HUES6 (cell line): ENCODE results near the gene ATP13A5.

Experiments
- H3K27ac ChIP-seq: 2 replicates; pipeline ENCODE4 v1.7.0; 2013; ENCODE audit warnings: low read depth, mild to moderate bottlenecking, low read length, inconsistent platforms
- H3K27me3 ChIP-seq: 2 replicates; pipeline ENCODE4 v1.6.1; 2013; ENCODE audit warnings: low read length; ENCODE audit not compliant: control insufficient read depth, insufficient read depth
- H3K36me3 ChIP-seq: 2 replicates; pipeline ENCODE4 v1.6.1; 2013; ENCODE audit warnings: low read length; ENCODE audit not compliant: control insufficient read depth, insufficient read depth
- H3K4me1 ChIP-seq: 2 replicates; pipeline ENCODE4 v1.6.1; 2013; ENCODE audit warnings: low read length; ENCODE audit not compliant: control insufficient read depth, insufficient read depth
- H3K4me3 ChIP-seq: 2 replicates; pipeline ENCODE4 v1.5.1; 2013; ENCODE audit warnings: low read depth, low read length
- H3K9ac ChIP-seq: one replicate; pipeline ENCODE4 v1.6.1; 2013; ENCODE audit warnings: mild to moderate bottlenecking, low read length
- H3K9me3 ChIP-seq: 2 replicates; pipeline ENCODE4 v1.6.1; 2013; ENCODE audit warnings: low read depth, low read length; ENCODE audit not compliant: control insufficient read depth, insufficient read depth

Gene ATP13A5

DNA sequence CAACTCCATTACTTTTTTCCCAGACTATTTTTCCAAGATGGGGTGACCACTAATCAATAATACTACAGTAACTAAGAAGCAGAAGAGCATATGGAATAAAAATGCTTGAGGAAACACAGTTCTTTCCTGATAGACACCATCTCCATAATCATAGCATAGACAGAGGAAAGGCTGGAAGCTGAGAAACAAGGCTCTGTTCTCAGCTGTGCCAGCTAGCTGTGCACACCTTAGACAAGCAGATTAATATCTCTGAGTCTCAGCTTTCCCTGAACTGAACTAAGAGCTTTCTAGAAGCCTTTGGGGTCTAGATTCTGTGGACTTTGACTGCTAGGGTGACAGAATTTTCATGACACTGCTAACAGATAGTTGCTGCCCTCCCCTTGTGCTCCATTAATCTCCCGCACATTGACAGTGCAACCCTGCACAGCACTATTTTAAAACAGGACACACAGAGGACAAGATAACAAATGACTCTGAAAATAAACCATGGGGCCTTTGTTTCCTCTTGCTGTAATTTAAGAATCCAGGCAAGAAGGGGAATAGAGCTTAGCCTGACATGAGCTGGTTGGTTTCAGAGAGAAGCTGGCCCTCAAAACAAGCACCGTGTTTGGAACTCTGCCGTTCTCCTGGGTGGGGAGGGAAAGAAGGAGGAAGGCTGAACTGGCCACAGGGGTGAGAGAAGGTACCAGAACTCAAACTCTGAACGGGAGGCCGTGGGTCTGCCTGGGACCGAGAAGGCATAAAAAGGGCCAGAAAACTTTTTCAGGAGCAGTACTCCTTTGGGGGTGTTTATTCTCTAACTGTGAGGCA lies 67.4 kb downstream of the ATP13A5 start:
- H3K27ac ChIP-seq, result no peak overlapping the region
- no peaks in the 10 kb centered on the region for H3K9me3 ChIP-seq
- H3K9ac ChIP-seq, result no peak overlapping the region
- H3K4me3 ChIP-seq, result no peak overlapping the region
- H3K27me3 ChIP-seq, result no peaks in the 10 kb centered on the region; the same call in 1 of the 2 replicates
- no peaks in the 10 kb centered on the region for H3K4me1 ChIP-seq
- no peaks in the 10 kb centered on the region for H3K36me3 ChIP-seq

- H3K27ac ChIP-seq, result no peak overlapping the region
- no peaks in the 10 kb centered on the region for H3K9me3 ChIP-seq
- no peak overlapping the region for H3K9ac ChIP-seq
- H3K4me1 ChIP-seq, result peaks cover 8% of the 10 kb centered on the region; the same call in 1 of the 2 replicates
- H3K36me3 ChIP-seq, result no peaks in the 10 kb centered on the region
- H3K27me3 ChIP-seq, result no peaks in the 10 kb centered on the region; the same call in 1 of the 2 replicates
- no peak overlapping the region for H3K4me3 ChIP-seq
Measured at GRCh38 chr3:193305356-193305755, 73.2 kb downstream of the ATP13A5 start.

- Histone ChIP-seq H3K9me3 (no peaks in the 10 kb centered on the region), H3K36me3 (no peaks in the 10 kb centered on the region), H3K4me1 (peaks cover 8% of the 10 kb centered on the region; the same call in 1 of the 2 replicates), H3K9ac (no peak overlapping the region), H3K27me3 (no peaks in the 10 kb centered on the region), H3K4me3 (no peak overlapping the region), H3K27ac (no peak overlapping the region)
Measured at GRCh38 chr3:193301433-193301832, 77.1 kb downstream of the ATP13A5 start.

- Histone ChIP-seq H3K27ac (no peak overlapping the region), H3K4me1 (peaks cover 3% of the 10 kb centered on the region; the same call in 1 of the 2 replicates), H3K4me3 (no peak overlapping the region), H3K36me3 (no peaks in the 10 kb centered on the region), H3K9me3 (peaks cover 2% of the 10 kb centered on the region; the same call in 1 of the 2 replicates), H3K9ac (no peak overlapping the region), H3K27me3 (no peaks in the 10 kb centered on the region)
Measured at GRCh38 chr3:193297421-193297820, 81.1 kb downstream of the ATP13A5 start.

- Histone ChIP-seq H3K9me3 (peaks cover 16% of the 10 kb centered on the region), H3K9ac (no peak overlapping the region), H3K27ac (no peak overlapping the region)
Measured at GRCh38 chr3:193295985-193296384, 82.6 kb downstream of the ATP13A5 start.

DNA sequence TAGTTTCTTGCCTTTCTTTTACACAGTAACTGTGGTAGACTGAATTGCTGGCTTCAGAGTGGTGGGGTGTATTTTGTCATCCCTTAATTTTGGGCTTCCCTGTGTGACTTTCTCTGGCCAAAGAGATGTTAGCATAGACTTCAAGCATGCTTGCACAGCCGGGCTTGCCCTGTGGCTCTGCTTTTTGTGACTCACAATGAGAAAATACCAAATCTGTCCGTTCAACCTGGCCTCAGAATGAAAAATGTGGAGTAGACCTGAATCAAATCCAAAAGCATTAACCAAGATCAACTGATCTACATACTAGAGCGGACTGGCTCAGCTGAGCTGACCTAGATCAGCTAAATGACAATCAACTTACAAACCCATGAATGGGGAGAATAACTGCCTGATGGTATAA lies 86.2 kb downstream of the ATP13A5 start:
- Histone ChIP-seq H3K9me3 (peaks cover 24% of the 10 kb centered on the region), H3K27me3 (no peaks in the 10 kb centered on the region), H3K27ac (no peak overlapping the region), H3K4me1 (no peaks in the 10 kb centered on the region), H3K36me3 (no peaks in the 10 kb centered on the region), H3K4me3 (no peak overlapping the region), H3K9ac (no peak overlapping the region)

More at GRCh38 chr3:193295985-193296384, 82.6 kb downstream of the ATP13A5 start:
- Histone ChIP-seq H3K4me3 (no peak overlapping the region), H3K36me3 (no peaks in the 10 kb centered on the region), H3K27me3 (no peaks in the 10 kb centered on the region), H3K4me1 (no peaks in the 10 kb centered on the region)

GRCh38 chr3:193271101-193271840 lies 107.3 kb downstream of the ATP13A5 start:
- Histone ChIP-seq H3K9ac (no peak overlapping the region), H3K27me3 (no peaks in the 10 kb centered on the region), H3K4me3 (no peak overlapping the region), H3K4me1 (no peaks in the 10 kb centered on the region), H3K36me3 (no peaks in the 10 kb centered on the region), H3K9me3 (no peaks in the 10 kb centered on the region), H3K27ac (no peak overlapping the region)

- H3K27me3 ChIP-seq, result no peaks in the 10 kb centered on the region
- no peak overlapping the region for H3K27ac ChIP-seq
- no peaks in the 10 kb centered on the region for H3K9me3 ChIP-seq
- no peaks in the 10 kb centered on the region for H3K36me3 ChIP-seq
- H3K4me3 ChIP-seq, result no peak overlapping the region
- H3K4me1 ChIP-seq, result no peaks in the 10 kb centered on the region
- H3K9ac ChIP-seq, result no peak overlapping the region
Measured at GRCh38 chr3:193270451-193270850, 108.1 kb downstream of the ATP13A5 start.

GRCh38 chr3:193269343-193270028 lies 109.1 kb downstream of the ATP13A5 start:
- no peaks in the 10 kb centered on the region for H3K27me3 ChIP-seq
- H3K4me1 ChIP-seq, result no peaks in the 10 kb centered on the region
- H3K27ac ChIP-seq, result no peak overlapping the region
- no peaks in the 10 kb centered on the region for H3K9me3 ChIP-seq
- H3K36me3 ChIP-seq, result no peaks in the 10 kb centered on the region
- H3K4me3 ChIP-seq, result no peak overlapping the region
- no peak overlapping the region for H3K9ac ChIP-seq

DNA sequence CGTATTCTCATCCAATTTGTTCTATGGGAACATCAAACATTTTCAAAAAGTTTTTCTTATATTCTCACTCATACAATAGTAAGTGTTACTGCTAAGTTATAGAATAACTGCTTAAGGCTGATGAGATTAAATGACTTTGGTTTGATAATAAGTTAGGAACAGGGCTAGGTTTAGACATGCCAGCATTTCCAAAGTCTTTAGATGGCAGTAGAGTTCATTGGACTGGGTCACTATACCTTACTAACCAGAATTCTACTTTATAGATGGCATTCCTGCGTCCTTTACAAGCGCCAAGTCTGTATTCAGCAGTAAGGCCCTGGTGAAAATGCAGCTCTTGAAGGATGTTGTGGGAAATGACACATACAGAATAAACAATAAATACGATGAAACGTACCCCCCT lies 115.8 kb downstream of the ATP13A5 start:
- H3K27me3 ChIP-seq, result no peaks in the 10 kb centered on the region
- no peaks in the 10 kb centered on the region for H3K4me1 ChIP-seq
- H3K4me3 ChIP-seq, result no peak overlapping the region
- H3K9ac ChIP-seq, result no peak overlapping the region
- H3K9me3 ChIP-seq, result no peaks in the 10 kb centered on the region
- H3K27ac ChIP-seq, result no peak overlapping the region
- H3K36me3 ChIP-seq, result no peaks in the 10 kb centered on the region

DNA sequence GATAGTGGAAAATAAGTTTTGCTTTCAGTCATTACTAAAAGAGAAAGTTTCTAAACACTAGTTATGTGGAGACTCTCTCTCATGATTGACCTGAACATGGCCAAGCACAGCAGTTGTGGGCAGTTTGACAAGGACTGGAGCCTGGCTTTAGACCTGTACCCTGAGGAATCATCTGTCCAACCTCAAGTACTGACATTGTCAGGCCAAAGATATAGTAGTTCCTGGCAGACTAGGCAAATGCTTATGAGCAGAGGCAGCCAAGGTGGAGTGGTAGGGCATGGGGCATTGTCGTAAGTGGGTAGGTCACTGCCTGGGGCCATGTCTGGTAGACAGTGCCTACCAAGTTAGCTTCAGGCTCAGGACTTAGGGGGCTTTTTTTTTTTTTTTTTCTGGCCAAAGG lies 116.6 kb downstream of the ATP13A5 start:
- Histone ChIP-seq H3K27me3 (no peaks in the 10 kb centered on the region), H3K27ac (no peak overlapping the region), H3K9me3 (no peaks in the 10 kb centered on the region), H3K9ac (no peak overlapping the region), H3K4me3 (no peak overlapping the region), H3K4me1 (no peaks in the 10 kb centered on the region), H3K36me3 (no peaks in the 10 kb centered on the region)
